Osteoblast (primary cell): ENCODE results near the gene COL6A2. TPM values are rescaled to one million over a fixed set of nuclear protein-coding genes. Genes with fewer than 3 reads are reported as not detected.
A peak's percentile ranks its signal among the peaks of the same experiment; 100 is the strongest.

Experiments used
- DNase-seq: peaks from one replicate; pipeline ENCODE4 v3.0.0; 2011; ENCODE audit warnings: low spot score, mixed read lengths; ENCODE audit not compliant: insufficient read length; ENCODE audit errors: missing footprints
- H2AFZ ChIP-seq: 2 replicates; pipeline ENCODE4 v1.6.0; 2011; ENCODE audit warnings: mild to moderate bottlenecking, low read length
- H3K27ac ChIP-seq: 2 replicates; pipeline ENCODE4 v1.5.1; 2011; ENCODE audit warnings: mild to moderate bottlenecking, low read depth, low read length, moderate library complexity
- H3K27me3 ChIP-seq: 2 replicates; pipeline ENCODE4 v1.6.0; 2012; ENCODE audit warnings: mild to moderate bottlenecking, control low read depth, inconsistent platforms, low read length, moderate library complexity; ENCODE audit not compliant: insufficient read depth
- H3K36me3 ChIP-seq: 2 replicates; pipeline ENCODE4 v1.5.1; 2011; ENCODE audit warnings: mild to moderate bottlenecking, low read length, control low read depth, moderate library complexity; ENCODE audit not compliant: insufficient read depth
- H3K4me1 ChIP-seq: 2 replicates; pipeline ENCODE4 v1.5.1; 2011; ENCODE audit warnings: mild to moderate bottlenecking, low read length, control low read depth, moderate library complexity; ENCODE audit not compliant: insufficient read depth
- H3K4me2 ChIP-seq: 2 replicates; pipeline ENCODE4 v1.6.0; 2011; ENCODE audit warnings: mild to moderate bottlenecking, low read length; ENCODE audit not compliant: insufficient read depth
- H3K4me3 ChIP-seq: fragments of 200-600 bp; sonication (generic); 3 replicates; pipeline ENCODE4 v1.5.1; 2012; ENCODE audit warnings: mild to moderate bottlenecking, low read length, inconsistent platforms; ENCODE audit not compliant: insufficient read depth
- H3K79me2 ChIP-seq: 2 replicates; pipeline ENCODE4 v1.6.0; 2012; ENCODE audit warnings: mild to moderate bottlenecking, low read length, control low read depth, inconsistent platforms; ENCODE audit not compliant: insufficient read depth
- H3K9me3 ChIP-seq: 2 replicates; pipeline ENCODE4 v1.5.1; 2011; ENCODE audit warnings: low read depth, low read length, control low read depth
- H4K20me1 ChIP-seq: 2 replicates; pipeline ENCODE4 v1.6.0; 2012; ENCODE audit warnings: mild to moderate bottlenecking, low read length, control low read depth; ENCODE audit not compliant: insufficient read depth
- total RNA-seq: library from RNA; depleted of rRNA; stranded (reverse); fragments of >200 nt; gene quantifications from 2 replicates; pipeline ENCODE4 v1.2.3, GENCODE V29; 2012
- TF ChIP-seq, protein P1 (sequence below): IDR thresholded peaks from 2 replicates; pipeline ENCODE4 v1.5.1; 2011; ENCODE audit warnings: mild to moderate bottlenecking, low read depth, low read length, moderate library complexity; ENCODE audit errors: extremely low read depth

COL6A2 gene
- total RNA-seq, 1 donor = 1,265 TPM

DNA sequence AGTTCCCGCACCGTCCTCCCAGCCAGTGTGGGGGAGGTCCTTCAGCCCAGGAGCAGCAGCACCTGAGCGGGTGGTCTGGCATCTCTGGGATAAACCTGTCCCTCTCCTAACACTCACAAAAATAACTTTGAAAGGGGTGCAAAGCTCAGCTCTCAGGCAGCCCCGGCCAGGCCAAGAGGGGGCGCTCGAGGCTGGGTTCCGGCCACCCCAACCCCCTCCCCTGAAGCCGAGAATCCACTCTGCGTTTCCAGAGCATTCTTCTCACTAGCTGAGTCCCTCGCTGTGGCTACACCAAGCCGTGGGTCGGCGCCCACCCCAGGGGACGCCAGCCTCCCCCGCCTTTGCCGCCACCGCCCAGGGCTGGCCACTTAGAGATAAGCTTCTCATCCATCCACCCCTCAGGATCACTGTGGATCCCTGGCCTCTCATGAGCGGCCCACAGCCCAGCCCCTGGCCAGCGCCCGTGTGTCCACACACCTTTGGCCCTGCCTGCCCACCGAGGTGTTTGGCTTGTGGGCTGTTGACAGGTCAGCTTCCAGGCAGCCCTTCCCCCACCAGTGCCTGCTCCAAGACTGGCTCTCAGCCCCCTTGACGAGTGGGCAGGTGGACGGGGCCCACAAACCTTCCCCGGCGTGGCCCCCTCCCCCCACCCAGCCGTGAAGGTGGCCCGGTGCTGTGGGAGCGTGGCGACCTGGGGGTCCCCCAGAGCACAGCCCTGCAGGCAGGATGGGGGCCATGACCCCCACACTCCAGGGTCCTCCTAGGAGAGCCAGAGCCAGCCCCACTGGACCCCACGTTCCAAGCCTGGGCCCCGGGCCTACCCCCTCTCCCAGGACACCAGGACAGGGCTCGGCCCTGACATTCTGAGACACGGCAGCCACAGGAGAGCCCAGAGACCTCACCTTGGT is 55.6 kb downstream of the COL6A2 start:
- Histone ChIP-seq H3K9me3 (no peaks in the 10 kb centered on the region), H3K79me2 (no peaks in the 10 kb centered on the region), H3K4me2 (peak overlapping the region; percentile 82), H3K4me3 (peak overlapping the region; percentile 63), H3K36me3 (no peaks in the 10 kb centered on the region), H2AFZ (peak overlapping the region; percentile 90), H4K20me1 (no peaks in the 10 kb centered on the region), H3K27ac (no peak overlapping the region), H3K4me1 (peaks cover 4% of the 10 kb centered on the region), H3K27me3 (no peaks in the 10 kb centered on the region)
- DNase-seq = peak; percentile 99
- TF ChIP-seq, protein P1, sequence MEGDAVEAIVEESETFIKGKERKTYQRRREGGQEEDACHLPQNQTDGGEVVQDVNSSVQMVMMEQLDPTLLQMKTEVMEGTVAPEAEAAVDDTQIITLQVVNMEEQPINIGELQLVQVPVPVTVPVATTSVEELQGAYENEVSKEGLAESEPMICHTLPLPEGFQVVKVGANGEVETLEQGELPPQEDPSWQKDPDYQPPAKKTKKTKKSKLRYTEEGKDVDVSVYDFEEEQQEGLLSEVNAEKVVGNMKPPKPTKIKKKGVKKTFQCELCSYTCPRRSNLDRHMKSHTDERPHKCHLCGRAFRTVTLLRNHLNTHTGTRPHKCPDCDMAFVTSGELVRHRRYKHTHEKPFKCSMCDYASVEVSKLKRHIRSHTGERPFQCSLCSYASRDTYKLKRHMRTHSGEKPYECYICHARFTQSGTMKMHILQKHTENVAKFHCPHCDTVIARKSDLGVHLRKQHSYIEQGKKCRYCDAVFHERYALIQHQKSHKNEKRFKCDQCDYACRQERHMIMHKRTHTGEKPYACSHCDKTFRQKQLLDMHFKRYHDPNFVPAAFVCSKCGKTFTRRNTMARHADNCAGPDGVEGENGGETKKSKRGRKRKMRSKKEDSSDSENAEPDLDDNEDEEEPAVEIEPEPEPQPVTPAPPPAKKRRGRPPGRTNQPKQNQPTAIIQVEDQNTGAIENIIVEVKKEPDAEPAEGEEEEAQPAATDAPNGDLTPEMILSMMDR = peak; percentile 88

DNA sequence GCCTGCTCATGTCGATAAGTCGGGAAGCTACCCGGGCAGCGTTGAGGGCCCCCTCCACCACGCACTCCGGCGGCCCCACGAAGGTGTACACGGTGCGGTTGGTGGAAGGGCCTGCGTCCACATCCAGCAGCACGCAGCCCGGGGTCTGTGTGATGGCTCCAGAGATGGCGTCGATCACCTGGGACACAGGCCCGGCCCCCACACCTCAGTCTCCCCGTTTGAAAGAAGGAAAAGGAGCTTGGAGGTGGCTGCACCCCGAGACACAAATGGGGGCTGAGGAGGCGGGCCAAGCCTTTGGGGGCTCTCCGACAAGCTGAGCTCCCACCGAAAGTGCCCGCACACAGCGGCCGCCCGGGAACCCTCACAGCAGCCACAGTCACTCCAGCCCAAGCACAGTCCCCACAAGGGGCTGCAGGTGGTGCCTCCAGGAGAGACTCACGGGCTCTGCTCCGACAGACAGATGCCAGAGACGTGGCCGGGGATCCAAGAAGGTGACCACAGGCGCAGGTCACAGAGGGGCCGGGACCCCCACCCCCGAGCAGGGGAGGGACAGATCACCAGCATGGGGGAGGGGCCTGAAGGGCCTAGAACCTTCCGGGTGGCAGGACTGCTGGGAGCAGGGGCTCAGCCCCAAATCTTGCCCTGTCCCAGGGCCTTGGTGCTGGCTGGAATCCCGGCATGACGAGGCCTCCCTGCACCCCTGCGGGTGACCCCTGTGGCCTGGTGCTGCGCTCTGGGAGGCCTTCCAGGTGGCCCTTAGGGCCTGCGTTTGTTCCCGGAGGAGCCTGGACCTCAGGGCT is 56.4 kb downstream of the COL6A2 start:
- Histone ChIP-seq H3K4me2 (no peak overlapping the region), H3K4me1 (peaks cover 4% of the 10 kb centered on the region), H3K36me3 (no peaks in the 10 kb centered on the region), H3K4me3 (no peak overlapping the region), H2AFZ (no peak overlapping the region), H3K9me3 (no peaks in the 10 kb centered on the region), H3K27ac (no peak overlapping the region), H3K27me3 (no peaks in the 10 kb centered on the region), H3K79me2 (no peaks in the 10 kb centered on the region), H4K20me1 (no peaks in the 10 kb centered on the region)
- TF ChIP-seq, protein P1 = no peak
- peak; percentile 42 for DNase-seq

DNA sequence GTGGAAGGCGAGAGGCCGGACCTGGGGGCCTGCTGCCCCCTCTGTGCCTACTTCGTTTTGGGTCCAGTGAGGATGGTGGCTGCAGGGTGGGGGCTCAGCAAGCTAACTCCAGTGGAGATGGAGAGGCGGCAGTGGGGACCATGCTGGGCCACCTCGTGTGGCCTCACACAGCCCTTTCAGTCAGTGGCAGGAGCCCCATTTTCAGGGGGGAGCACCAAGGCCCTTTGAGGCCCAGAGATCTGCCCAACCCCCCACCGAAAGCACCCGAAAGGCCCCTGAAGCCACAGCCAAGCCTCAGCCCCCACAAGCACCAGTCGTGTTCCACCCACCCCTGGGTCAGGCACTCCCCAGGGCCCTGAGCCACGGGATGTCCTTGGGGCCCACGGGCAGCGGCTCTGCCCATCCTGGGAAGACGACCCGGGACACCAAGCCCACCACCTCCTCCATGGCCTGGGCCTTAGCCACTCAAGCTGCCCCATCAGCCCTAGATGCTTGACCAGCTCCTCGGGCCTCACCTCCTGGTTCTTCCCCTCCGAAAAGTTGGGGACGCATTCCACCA is 57.1 kb downstream of the COL6A2 start:
- H3K27ac ChIP-seq = no peak overlapping the region
- no peaks in the 10 kb centered on the region for H4K20me1 ChIP-seq
- H3K79me2 ChIP-seq = no peaks in the 10 kb centered on the region
- H3K4me2 ChIP-seq = no peak overlapping the region
- DNase-seq = peak; percentile 65
- H3K27me3 ChIP-seq = no peaks in the 10 kb centered on the region
- peaks cover 4% of the 10 kb centered on the region for H3K4me1 ChIP-seq
- H3K4me3 ChIP-seq = no peak overlapping the region
- no peaks in the 10 kb centered on the region for H3K36me3 ChIP-seq
- no peak overlapping the region for H2AFZ ChIP-seq
- no peaks in the 10 kb centered on the region for H3K9me3 ChIP-seq
- TF ChIP-seq, protein P1 = no peak
